Ascending aorta (tissue), 2 donors: Measurements from ENCODE around the gene SLC22A3. TPM values are rescaled to one million over a fixed set of nuclear protein-coding genes. Genes with fewer than 3 reads are reported as not detected.
A peak's percentile ranks its signal among the peaks of the same experiment; 100 is the strongest.

Experiments
- DNase-seq, 2 donors: peaks; one replicate each; pipeline ENCODE4 v3.0.0-alpha.2; 2019; ENCODE audit warnings: low spot score in 2 of 2
- H3K27ac ChIP-seq, 2 donors: fragments of 200-600 bp; sonication (generic); one replicate each; pipeline ENCODE4 v1.5.1; 2016 to 2017; ENCODE audit warnings: mild to moderate bottlenecking in 1 of 2
- H3K27me3 ChIP-seq: fragments of 200-600 bp; sonication (generic); one replicate; pipeline ENCODE4 v1.5.1; 2017
- H3K36me3 ChIP-seq, 2 donors: fragments of 200-600 bp; sonication (generic); one replicate each; pipeline ENCODE4 v1.5.1; 2016
- H3K4me1 ChIP-seq, 2 donors: fragments of 200-600 bp; sonication (generic); one replicate each; pipeline ENCODE4 v1.5.1; 2016 to 2017; ENCODE audit warnings: mild to moderate bottlenecking in 1 of 2
- H3K4me3 ChIP-seq, 2 donors: fragments of 200-600 bp; sonication (generic); one replicate each; pipeline ENCODE4 v1.5.1; 2016 to 2017; ENCODE audit warnings: mild to moderate bottlenecking in 1 of 2
- H3K9me3 ChIP-seq, 2 donors: fragments of 200-600 bp; sonication (generic); one replicate each; pipeline ENCODE4 v1.5.1; 2016
- intact Hi-C: fragments of 100-400 bp; cut with DNase I; formaldehyde crosslinking; loops from one replicate; pipeline ENCODE4 v1.15.1; 2023
- total RNA-seq: library from RNA; depleted of rRNA; stranded (reverse); fragments of >200 nt; gene quantifications from one replicate; pipeline ENCODE4 v1.1.0, GENCODE V29; 2016
- TF ChIP-seq, protein P1 (sequence below), 3 experiments: fragments of 200-600 bp in 2 of 3; fragments of 450-650 bp in 1 of 3; sonication (generic) in 2 of 3; IDR thresholded peaks; one replicate each; pipeline ENCODE4 v1.5.1; 2016 to 2019; ENCODE audit warnings: antibody characterized with exemption in 3 of 3, mild to moderate bottlenecking in 1 of 3, moderate library complexity in 1 of 3

Gene SLC22A3
- total RNA-seq, 1 donor from 2014 or later, result 29.6 TPM

DNA sequence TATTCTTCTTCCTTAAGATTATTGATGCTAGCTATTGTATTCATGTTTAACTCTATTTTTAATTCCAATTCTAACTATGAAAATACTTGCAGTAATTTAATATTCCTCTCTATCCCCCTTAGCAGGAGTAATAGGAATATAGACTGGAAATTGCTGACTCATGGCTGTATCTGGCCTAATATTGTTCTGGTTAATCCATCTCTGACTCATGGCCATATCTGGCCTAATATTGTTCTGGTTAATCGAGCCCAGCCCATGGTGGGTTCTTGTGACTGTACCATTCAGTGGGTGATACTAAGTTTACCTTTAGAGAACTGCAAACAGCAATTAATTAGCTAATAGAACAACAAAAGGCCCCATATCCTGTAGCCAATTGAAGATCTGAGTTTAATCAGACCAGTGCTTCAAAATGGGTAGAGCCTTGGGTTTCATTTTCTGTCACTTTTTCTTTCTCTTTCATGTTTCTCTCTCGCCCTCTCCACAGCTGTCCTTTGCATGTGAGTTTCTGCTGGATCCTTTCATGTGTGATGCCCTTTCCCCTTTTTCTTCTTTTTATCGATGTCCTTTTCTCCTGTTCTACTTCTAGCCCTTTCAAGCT lies 50.6 kb downstream of the SLC22A3 start:
- H3K27ac ChIP-seq, result peak overlapping the region; percentile 87 to 94
- intact Hi-C loops, result loop anchor here (2.0 kb wide), 1 partner anchor 14 kb away; no protein-coding TSS in a partner anchor

DNA sequence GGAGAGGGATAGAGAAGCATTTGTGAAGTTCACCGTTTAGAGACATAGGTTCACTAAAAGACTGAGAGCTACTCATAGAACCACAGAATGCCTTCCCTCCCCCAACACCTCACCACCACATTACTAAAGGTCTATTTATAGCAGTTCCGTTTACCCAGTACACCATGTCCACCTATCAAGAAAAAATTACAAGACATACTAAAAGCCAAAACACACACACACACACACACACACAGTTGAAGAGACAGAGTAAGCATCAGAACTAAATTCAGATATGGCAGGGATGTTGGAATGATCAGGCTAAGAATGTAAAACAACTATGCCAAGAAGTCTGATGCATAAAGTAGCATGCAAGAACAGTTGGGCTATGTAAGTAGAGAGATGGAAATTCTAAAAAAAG lies 52.3 kb downstream of the SLC22A3 start:
- peaks cover 3 to 50% of the 10 kb centered on the region in 2 donors for H3K4me1 ChIP-seq
- TF ChIP-seq, protein P1, sequence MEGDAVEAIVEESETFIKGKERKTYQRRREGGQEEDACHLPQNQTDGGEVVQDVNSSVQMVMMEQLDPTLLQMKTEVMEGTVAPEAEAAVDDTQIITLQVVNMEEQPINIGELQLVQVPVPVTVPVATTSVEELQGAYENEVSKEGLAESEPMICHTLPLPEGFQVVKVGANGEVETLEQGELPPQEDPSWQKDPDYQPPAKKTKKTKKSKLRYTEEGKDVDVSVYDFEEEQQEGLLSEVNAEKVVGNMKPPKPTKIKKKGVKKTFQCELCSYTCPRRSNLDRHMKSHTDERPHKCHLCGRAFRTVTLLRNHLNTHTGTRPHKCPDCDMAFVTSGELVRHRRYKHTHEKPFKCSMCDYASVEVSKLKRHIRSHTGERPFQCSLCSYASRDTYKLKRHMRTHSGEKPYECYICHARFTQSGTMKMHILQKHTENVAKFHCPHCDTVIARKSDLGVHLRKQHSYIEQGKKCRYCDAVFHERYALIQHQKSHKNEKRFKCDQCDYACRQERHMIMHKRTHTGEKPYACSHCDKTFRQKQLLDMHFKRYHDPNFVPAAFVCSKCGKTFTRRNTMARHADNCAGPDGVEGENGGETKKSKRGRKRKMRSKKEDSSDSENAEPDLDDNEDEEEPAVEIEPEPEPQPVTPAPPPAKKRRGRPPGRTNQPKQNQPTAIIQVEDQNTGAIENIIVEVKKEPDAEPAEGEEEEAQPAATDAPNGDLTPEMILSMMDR (IDR thresholded peaks at IDR 0.05), result no peak
- H3K9me3 ChIP-seq, result no peaks in the 10 kb centered on the region
- H3K4me3 ChIP-seq, result peak overlapping the region in 1 of 2 donors; percentile 9
- peak in 1 of 2 donors; percentile 82 for DNase-seq
- no peaks in the 10 kb centered on the region for H3K27me3 ChIP-seq
- intact Hi-C loops, result loop anchor here (2.0 to 5.0 kb wide), 4 partner anchors 20 to 57 kb away; partner anchors contain the start of gene SLC22A3
- peak overlapping the region; percentile 87 to 94 for H3K27ac ChIP-seq
- peaks cover 3 to 10% of the 10 kb centered on the region in 2 donors for H3K36me3 ChIP-seq

More for the DNA sequence above, 50.6 kb downstream of the SLC22A3 start:
- Histone ChIP-seq H3K4me1 (peaks cover 3 to 62% of the 10 kb centered on the region in 2 donors), H3K27me3 (no peaks in the 10 kb centered on the region), H3K4me3 (no peak overlapping the region), H3K36me3 (peaks cover 0 to 2% of the 10 kb centered on the region in 2 donors), H3K9me3 (no peaks in the 10 kb centered on the region)
- no peak for DNase-seq
- TF ChIP-seq, protein P1 (IDR thresholded peaks at IDR 0.05), result no peak

DNA sequence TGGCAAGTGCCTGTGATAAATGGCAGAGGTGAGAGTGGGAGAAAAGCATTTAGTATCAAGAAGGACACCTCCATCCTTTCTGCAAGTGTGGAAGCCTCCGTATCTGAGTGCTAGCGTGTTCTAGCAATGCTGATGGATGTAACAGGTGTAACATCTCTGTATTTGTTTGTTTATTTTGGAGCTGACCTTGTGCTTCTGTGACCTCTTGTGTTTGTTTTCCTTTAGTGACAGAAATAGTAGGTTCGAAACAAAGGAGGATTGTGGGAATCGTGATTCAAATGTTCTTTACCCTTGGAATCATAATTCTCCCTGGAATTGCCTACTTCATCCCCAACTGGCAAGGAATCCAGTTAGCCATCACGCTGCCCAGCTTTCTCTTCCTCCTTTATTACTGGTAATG lies 60.4 kb downstream of the SLC22A3 start:
- no peaks in the 10 kb centered on the region for H3K9me3 ChIP-seq
- intact Hi-C loops, result no loop called here

DNA sequence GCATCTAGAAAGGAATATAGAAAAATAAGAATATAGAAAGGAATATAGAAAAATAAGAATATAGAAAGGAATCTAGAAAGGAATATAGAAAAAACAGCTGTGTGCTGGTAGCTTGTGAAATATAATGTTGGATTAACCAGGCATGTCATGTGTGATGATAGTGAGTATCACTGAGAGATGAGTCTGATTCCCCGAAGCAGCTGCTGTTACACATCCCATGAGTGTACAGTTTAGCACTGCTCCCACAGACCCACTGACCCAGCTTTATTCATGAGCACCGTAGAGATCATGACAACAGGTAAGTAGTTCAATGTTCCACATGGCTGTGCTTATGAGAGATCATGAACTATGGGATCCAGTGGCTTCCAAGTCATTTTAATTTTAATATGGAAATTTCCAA lies 64.8 kb downstream of the SLC22A3 start:
- Histone ChIP-seq H3K4me1 (no peaks in the 10 kb centered on the region), H3K27ac (no peak overlapping the region), H3K4me3 (no peak overlapping the region), H3K36me3 (peaks cover 46 to 61% of the 10 kb centered on the region in 2 donors), H3K9me3 (no peaks in the 10 kb centered on the region), H3K27me3 (no peaks in the 10 kb centered on the region)
- TF ChIP-seq, protein P1 (IDR thresholded peaks at IDR 0.05), result no peak
- intact Hi-C loops, result no loop called here
- DNase-seq, result no peak

More for the DNA sequence above, 60.4 kb downstream of the SLC22A3 start:
- Histone ChIP-seq H3K27me3 (no peaks in the 10 kb centered on the region), H3K4me3 (no peak overlapping the region), H3K36me3 (peaks cover 23 to 36% of the 10 kb centered on the region in 2 donors), H3K4me1 (no peaks in the 10 kb centered on the region), H3K27ac (peak overlapping the region; percentile 6 to 54)
- TF ChIP-seq, protein P1 (IDR thresholded peaks at IDR 0.05), result no peak
- DNase-seq, result no peak

DNA sequence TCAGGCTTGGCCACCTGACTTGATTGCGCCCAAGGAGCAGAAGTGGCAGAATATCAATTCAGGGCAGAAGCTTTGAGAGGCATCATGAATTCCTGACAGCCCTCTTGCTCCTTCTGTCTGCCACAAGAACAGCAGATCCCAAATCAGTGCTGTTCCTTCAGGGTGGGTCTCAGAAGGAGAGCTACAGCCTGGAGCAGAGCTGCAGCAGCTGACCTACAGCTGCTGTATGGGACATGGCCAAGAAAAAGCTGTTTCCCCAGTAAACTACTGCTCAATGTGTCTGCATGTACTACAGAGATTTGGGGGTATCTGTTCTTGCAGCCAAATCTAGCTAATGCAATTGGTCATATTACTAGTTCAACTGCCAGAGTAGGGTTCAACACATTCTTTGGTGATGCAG lies 69.0 kb downstream of the SLC22A3 start:
- intact Hi-C loops, result no loop called here

More for the DNA sequence above, 69.0 kb downstream of the SLC22A3 start:
- Histone ChIP-seq H3K36me3 (peaks cover 34 to 54% of the 10 kb centered on the region in 2 donors), H3K27ac (no peak overlapping the region), H3K27me3 (no peaks in the 10 kb centered on the region), H3K9me3 (no peaks in the 10 kb centered on the region), H3K4me3 (no peak overlapping the region), H3K4me1 (peaks cover 0 to 16% of the 10 kb centered on the region in 2 donors)
- DNase-seq, result no peak
- TF ChIP-seq, protein P1 (IDR thresholded peaks at IDR 0.05), result no peak
